GM12878 (cell line): Measurements from ENCODE around the gene TRIM7. TPM values are rescaled to one million over a fixed set of nuclear protein-coding genes. Genes with fewer than 3 reads are reported as not detected.

Experiments
- ASH2L ChIP-seq: fragments of 300-600, 200-600 bp; sonication (generic); IDR thresholded peaks from 2 replicates; pipeline ENCODE4 v1.6.1; 2017; ENCODE audit warnings: low read depth, mild to moderate bottlenecking, borderline replicate concordance
- ATF3 ChIP-seq: IDR thresholded peaks from 2 replicates; pipeline ENCODE4 v1.6.1; 2011; ENCODE audit warnings: low read depth, mild to moderate bottlenecking, low read length, moderate library complexity, borderline replicate concordance; ENCODE audit errors: extremely low read depth
- CEBPZ ChIP-seq: fragments of 150-350 bp; IDR thresholded peaks from 2 replicates; pipeline ENCODE4 v1.6.1; 2016; ENCODE audit warnings: low read depth, low read length
- CREM ChIP-seq: IDR thresholded peaks from 2 replicates; pipeline ENCODE4 v1.6.1; 2014; ENCODE audit warnings: antibody characterized with exemption, low read depth
- ELK1 ChIP-seq: IDR thresholded peaks from 2 replicates; pipeline ENCODE4 v1.6.1; 2012; ENCODE audit warnings: low read depth, low read length, improper control_type of control experiment
- HCFC1 ChIP-seq: fragments of 150-350 bp; IDR thresholded peaks from 2 replicates; pipeline ENCODE4 v1.6.1; 2014; ENCODE audit warnings: low read length
- HSF1 ChIP-seq: fragments of 150-350 bp; IDR thresholded peaks from 2 replicates; pipeline ENCODE4 v1.6.1; 2014; ENCODE audit warnings: mild to moderate bottlenecking, low read depth, low read length
- JUND ChIP-seq: IDR thresholded peaks from 2 replicates; pipeline ENCODE4 v1.6.1; 2012; ENCODE audit warnings: low read depth, mild to moderate bottlenecking, low read length, improper control_type of control experiment, moderate library complexity
- NFYA ChIP-seq: IDR thresholded peaks from 2 replicates; pipeline ENCODE4 v1.6.1; 2011; ENCODE audit warnings: low read depth, mild to moderate bottlenecking, low read length, improper control_type of control experiment, borderline replicate concordance
- NKRF ChIP-seq: fragments of 450-650 bp; conservative IDR thresholded peaks from 2 replicates; pipeline ENCODE4 v1.6.1; 2017; ENCODE audit warnings: mild to moderate bottlenecking, moderate library complexity
- PBX3 ChIP-seq: IDR thresholded peaks from 2 replicates; pipeline ENCODE4 v1.6.1; 2011; ENCODE audit warnings: mild to moderate bottlenecking, low read depth, low read length, moderate library complexity; ENCODE audit not compliant: insufficient replicate concordance
- POLR2AphosphoS5 ChIP-seq: IDR thresholded peaks from 2 replicates; pipeline ENCODE4 v1.6.1; 2011; ENCODE audit warnings: mild to moderate bottlenecking, low read length, inconsistent platforms
- RBBP5 ChIP-seq: fragments of 200-600 bp; sonication (generic); conservative IDR thresholded peaks from 2 replicates; pipeline ENCODE4 v1.6.1; 2016
- RELB ChIP-seq: fragments of 450-650 bp; IDR thresholded peaks from 2 replicates; pipeline ENCODE4 v1.6.1; 2017; ENCODE audit warnings: low read depth, mild to moderate bottlenecking, moderate library complexity
- STAT3 ChIP-seq: IDR thresholded peaks from 2 replicates; pipeline ENCODE4 v1.6.1; 2011; ENCODE audit warnings: low read depth, low read length, improper control_type of control experiment
- TAF1 ChIP-seq: IDR thresholded peaks from 2 replicates; pipeline ENCODE4 v1.6.1; 2011; ENCODE audit warnings: mild to moderate bottlenecking, low read depth, low read length, borderline replicate concordance
- ZNF622 ChIP-seq: fragments of 450-650 bp; IDR thresholded peaks from 2 replicates; pipeline ENCODE4 v1.6.1; 2017; ENCODE audit warnings: mild to moderate bottlenecking, inconsistent platforms
- ZZZ3 ChIP-seq: IDR thresholded peaks from 2 replicates; pipeline ENCODE4 v1.6.1; 2011; ENCODE audit warnings: low read depth; ENCODE audit not compliant: control insufficient read depth, insufficient read length
- polyA plus RNA-seq, 11 experiments: library from polyadenylated mRNA; depleted of rRNA in 4 of 11; unstranded in 6 of 11; stranded (reverse) in 5 of 11; fragments of >200 nt; fragmentation: Nextera tagmentation in 4 of 11; fragmentation: Illumina TruSeq in 1 of 11; extraction: Ambion mirVana in 4 of 11; extraction: Trizol in 1 of 11; gene quantifications; 1 replicate in 1 of 11; 2 replicates in 10 of 11; pipeline versions ENCODE4 v1.2.1 to v1.2.3, GENCODE V29; 2011 to 2016; ENCODE audit warnings: inconsistent platforms in 2 of 11, missing spikeins in 2 of 11, low read depth in 1 of 11
- total RNA-seq, 4 experiments: library from RNA; depleted of rRNA in 3 of 4; stranded (reverse); fragments of >200 nt in 3 of 4; fragmentation: Illumina TruSeq in 1 of 4; extraction: Trizol in 1 of 4; gene quantifications; 2 replicates each; pipeline versions ENCODE4 v1.2.1 to v1.2.3, GENCODE V29; 2013 to 2021

TRIM7 gene
- total and polyA plus RNA-seq, 10 of the 15 experiments (the other 5 are each of a cell fraction or from before 2014, with no cell fraction given): 0.02 to 1.6 (median 0.41) TPM

- no peak for TF ChIP-seq PBX3
- no peak for TF ChIP-seq POLR2AphosphoS5
- no peak for TF ChIP-seq HSF1
- no peak for TF ChIP-seq RBBP5
- no peak for TF ChIP-seq ZZZ3
- no peak for TF ChIP-seq JUND
- no peak for TF ChIP-seq ELK1
- no peak for TF ChIP-seq ZNF622
- TF ChIP-seq CEBPZ: no peak
- TF ChIP-seq TAF1: no peak
- TF ChIP-seq ATF3: no peak
- TF ChIP-seq NKRF: peak; percentile 32; the same call in 1 of the 2 replicates
- peak; percentile 96 for TF ChIP-seq RELB
- TF ChIP-seq HCFC1: no peak
- no peak for TF ChIP-seq NFYA
- no peak for TF ChIP-seq STAT3
- 0 out of 2 replicates have a peak, but pooled peaks have one; percentile 19 for TF ChIP-seq ASH2L
- TF ChIP-seq CREM: peak; percentile 72; the same call in 1 of the 2 replicates
Observed at GRCh38 chr5:181198905-181199519, 6.0 kb downstream of the TRIM7 start (continued).
